GM23338 (cell line): Measurements from ENCODE around the gene KCNAB2. TPM values are rescaled to one million over a fixed set of nuclear protein-coding genes. Genes with fewer than 3 reads are reported as not detected.
"Not testable (repeated sequence)": the region's sequence is repeated elsewhere in the genome, so short reads cannot be mapped to it uniquely, and the experiment has no call there.

ENCODE experiments used
- ATAC-seq: fragments of 200-7000 bp; cut with Tn5 transposase; 3 replicates; pipeline ENCODE4 v1.9.1; 2020
- DNase-seq: peaks from one replicate; pipeline ENCODE4 v3.0.0-alpha.2; 2015; ENCODE audit warnings: low spot score
- H2AFZ ChIP-seq: fragments of 200-600 bp; sonication (generic); 2 replicates; pipeline ENCODE4 v1.8.0; 2016; ENCODE audit warnings: antibody characterized with exemption, mild to moderate bottlenecking, moderate library complexity
- H3F3A ChIP-seq: fragments of 200-600 bp; sonication (generic); replicated peaks from 2 replicates; pipeline ENCODE4 v1.8.0; 2017; ENCODE audit warnings: antibody characterized with exemption, mixed run types, low read depth
- H3K27ac ChIP-seq: fragments of 200-600 bp; sonication (generic); 2 replicates; pipeline ENCODE4 v1.6.1; 2016; ENCODE audit warnings: low read depth
- H3K27me3 ChIP-seq: fragments of 200-600 bp; sonication (generic); 2 replicates; pipeline ENCODE4 v1.8.0; 2016; ENCODE audit warnings: mild to moderate bottlenecking, mixed run types, moderate library complexity; ENCODE audit not compliant: insufficient read depth
- H3K36me3 ChIP-seq: fragments of 200-600 bp; sonication (generic); 2 replicates; pipeline ENCODE4 v1.8.0; 2016; ENCODE audit warnings: mild to moderate bottlenecking; ENCODE audit not compliant: insufficient read depth
- H3K4me1 ChIP-seq: fragments of 200-600 bp; sonication (generic); 2 replicates; pipeline ENCODE4 v1.8.0; 2016; ENCODE audit warnings: mild to moderate bottlenecking, moderate library complexity; ENCODE audit not compliant: insufficient read depth
- H3K4me2 ChIP-seq: fragments of 200-600 bp; sonication (generic); 2 replicates; pipeline ENCODE4 v1.7.1; 2017; ENCODE audit warnings: mixed run types
- H3K4me3 ChIP-seq: fragments of 200-600 bp; sonication (generic); 2 replicates; pipeline ENCODE4 v1.6.1; 2016; ENCODE audit warnings: mixed run types
- H3K79me2 ChIP-seq: fragments of 200-600 bp; sonication (generic); replicated peaks from 2 replicates; pipeline ENCODE4 v1.8.0; 2017; ENCODE audit warnings: mild to moderate bottlenecking; ENCODE audit not compliant: insufficient read depth
- H3K9me2 ChIP-seq: fragments of 200-600 bp; sonication (generic); 2 replicates; pipeline ENCODE4 v1.8.0; 2017; ENCODE audit not compliant: insufficient read depth
- H4K20me1 ChIP-seq: fragments of 200-600 bp; sonication (generic); replicated peaks from 2 replicates; pipeline ENCODE4 v1.8.0; 2017; ENCODE audit warnings: mild to moderate bottlenecking; ENCODE audit not compliant: insufficient read depth
- H3K27ac Mint-ChIP-seq: 2 replicates; pipeline ENCODE4 v1.8.0; 2020; ENCODE audit warnings: inconsistent platforms, mild to moderate bottlenecking, moderate library complexity, mixed read lengths
- H3K27me3 Mint-ChIP-seq: 3 replicates; pipeline ENCODE4 v1.8.0; 2022; ENCODE audit warnings: low read depth, mild to moderate bottlenecking, moderate library complexity, mixed read lengths, inconsistent platforms; ENCODE audit not compliant: insufficient read depth, poor library complexity
- H3K36me3 Mint-ChIP-seq: 3 replicates; pipeline ENCODE4 v1.8.0; 2021; ENCODE audit warnings: low read depth, mild to moderate bottlenecking, inconsistent platforms, moderate library complexity, mixed read lengths
- H3K4me1 Mint-ChIP-seq: 3 replicates; pipeline ENCODE4 v1.8.0; 2020; ENCODE audit warnings: mild to moderate bottlenecking, inconsistent platforms, mixed read lengths
- H3K4me3 Mint-ChIP-seq: 3 replicates; pipeline ENCODE4 v1.8.0; 2021; ENCODE audit warnings: moderate library complexity, mild to moderate bottlenecking, inconsistent platforms, mixed read lengths
- H3K9me3 Mint-ChIP-seq: 3 replicates; pipeline ENCODE4 v1.8.0; 2020; ENCODE audit warnings: moderate library complexity, mild to moderate bottlenecking, inconsistent platforms, mixed read lengths
- CREB1 ChIP-seq: fragments of 250-450 bp; sonication (Bioruptor Pico); IDR thresholded peaks from 2 replicates; pipeline ENCODE4 v1.5.0; 2020; ENCODE audit warnings: low read depth, mild to moderate bottlenecking, moderate library complexity
- CTCF ChIP-seq, 2 experiments: fragments of 200-600 bp in 1 of 2; sonication (generic) in 1 of 2; conservative IDR thresholded peaks; 2 replicates each; pipeline versions ENCODE4 v1.5.1 to v1.6.1; 2016 to 2017; ENCODE audit warnings: antibody characterized with exemption in 2 of 2, low read depth in 2 of 2, mild to moderate bottlenecking in 2 of 2, moderate library complexity in 1 of 2
- POLR2AphosphoS5 ChIP-seq: IDR thresholded peaks from 2 replicates; pipeline ENCODE4 v1.6.1; 2016; ENCODE audit warnings: antibody characterized with exemption, low read depth
- STAT1 ChIP-seq: IDR thresholded peaks from one replicate; pipeline ENCODE4 v1.6.1; 2016; ENCODE audit warnings: antibody characterized with exemption; ENCODE audit not compliant: unreplicated experiment
- ZNF114 ChIP-seq: fragments of 250-450 bp; sonication (Bioruptor Pico); IDR thresholded peaks from 2 replicates; pipeline ENCODE4 v1.5.0; 2020; ENCODE audit warnings: mild to moderate bottlenecking, moderate library complexity
- polyA plus RNA-seq: library from polyadenylated mRNA; unstranded; fragments of >200 nt; fragmentation: Nextera tagmentation; extraction: Ambion mirVana; gene quantifications from 2 replicates; pipeline ENCODE4 v1.2.1, GENCODE V29; 2016
- total RNA-seq: library from RNA; depleted of rRNA; stranded (reverse); fragments of >200 nt; shearing (Covaris generic); gene quantifications from 2 replicates; pipeline ENCODE4 v1.2.3, GENCODE V29; 2014
- TF ChIP-seq, protein P1 (sequence below): fragments of 250-450 bp; sonication (Bioruptor Pico); IDR thresholded peaks from 2 replicates; pipeline ENCODE4 v1.5.0; 2020; ENCODE audit warnings: mild to moderate bottlenecking, moderate library complexity

Gene KCNAB2
- total and polyA plus RNA-seq, 2 experiments from 2014 or later, result 3.0 to 3.7 TPM

DNA sequence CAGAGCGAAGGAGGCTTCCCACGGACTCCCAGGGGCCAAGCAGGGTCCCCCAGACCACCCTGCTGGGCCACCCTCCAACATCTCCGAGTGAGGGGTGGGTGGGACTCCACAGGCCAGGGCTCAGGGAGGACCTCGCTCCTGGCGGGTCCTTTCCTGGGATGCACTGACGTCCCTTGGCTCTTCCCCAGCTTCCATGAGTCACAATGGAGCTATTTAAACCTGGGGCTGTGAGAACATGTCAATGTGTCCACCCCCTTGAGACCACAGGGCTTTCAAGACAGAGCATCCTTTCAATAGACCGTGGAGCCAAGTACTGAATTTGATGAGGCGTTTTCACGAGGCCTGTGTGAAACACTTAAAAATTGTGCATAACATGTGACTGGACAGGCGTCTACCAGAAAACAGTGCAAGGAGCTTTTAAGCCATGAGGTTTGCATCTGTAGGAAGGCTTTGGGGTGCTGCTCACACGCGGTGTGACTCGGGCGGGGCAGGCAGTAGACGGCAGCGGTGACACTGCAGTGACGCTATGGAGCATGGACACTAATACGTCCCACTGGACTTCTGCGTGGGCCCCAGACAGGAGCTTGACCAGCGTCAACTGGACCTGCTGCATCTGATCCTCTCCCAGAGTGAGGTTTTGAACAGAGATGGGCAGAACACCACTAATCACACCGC lies 29.4 kb upstream of the KCNAB2 start:
- DNase-seq, result no peak
- no peaks in the 10 kb centered on the region for H3K79me2 ChIP-seq
- no peak overlapping the region for H3K4me3 Mint-ChIP-seq
- H3K36me3 Mint-ChIP-seq, result no peaks in the 10 kb centered on the region
- H3K4me3 ChIP-seq, result no peak overlapping the region
- ATAC-seq, result no peak
- no peak overlapping the region for H3K27ac Mint-ChIP-seq
- no peak overlapping the region for H3K4me2 ChIP-seq
- H4K20me1 ChIP-seq, result no peaks in the 10 kb centered on the region
- H2AFZ ChIP-seq, result no peak overlapping the region
- no peaks in the 10 kb centered on the region for H3K36me3 ChIP-seq
- peaks cover 2% of the 10 kb centered on the region for H3K27me3 Mint-ChIP-seq
- H3K4me1 Mint-ChIP-seq, result no peaks in the 10 kb centered on the region
- no peaks in the 10 kb centered on the region; the same call in 2 of the 3 replicates for H3K9me3 Mint-ChIP-seq
- H3K27me3 ChIP-seq, result no peaks in the 10 kb centered on the region
- H3K27ac ChIP-seq, result no peak overlapping the region
- no peaks in the 10 kb centered on the region for H3K4me1 ChIP-seq
- no peaks in the 10 kb centered on the region for H3F3A ChIP-seq
- TF ChIP-seq CTCF (conservative IDR thresholded peaks at IDR 0.05; ENCODE audit: low read depth in 2 of 2) (no peak), CREB1 (CRISPR knock-in tag) (no peak), ZNF114 (CRISPR knock-in tag) (no peak)
- no peaks in the 10 kb centered on the region for H3K9me2 ChIP-seq

- H3K9me3 Mint-ChIP-seq, result not testable (repeated sequence)
Observed at GRCh38 chr1:6017654-6018053, 28.0 kb upstream of the KCNAB2 start.

DNA sequence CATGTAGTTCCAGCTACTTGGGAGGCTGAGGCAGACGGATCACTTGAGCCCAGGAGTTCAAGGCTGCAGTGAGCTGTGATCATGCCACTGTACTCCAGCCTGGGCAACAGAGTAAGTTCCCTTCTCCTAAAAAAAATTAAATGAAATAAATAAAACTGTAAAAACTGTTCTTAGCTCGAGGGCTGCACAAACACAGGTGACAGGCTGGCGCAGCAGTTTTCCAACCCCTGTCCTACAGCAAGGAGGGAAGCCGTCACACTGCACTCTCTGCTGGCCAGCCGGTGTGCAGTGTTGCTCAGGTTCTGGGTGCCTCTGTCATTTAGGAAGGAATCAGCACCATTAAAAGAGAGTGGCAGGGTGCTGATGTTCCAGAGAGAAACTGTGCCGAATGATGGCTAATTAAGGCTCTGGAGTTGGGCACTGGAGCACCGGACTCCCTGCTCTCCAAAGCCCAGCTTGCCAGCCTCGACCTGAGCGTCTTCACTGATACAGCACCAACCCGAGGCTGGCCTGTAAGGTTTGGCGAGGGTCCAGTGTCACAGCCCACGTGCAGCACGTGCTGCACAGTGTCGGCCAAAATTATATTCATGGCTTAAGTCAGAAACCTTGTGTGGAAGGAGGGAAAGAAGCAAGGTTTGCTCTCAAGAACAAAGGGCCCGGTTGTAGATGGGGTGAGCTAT lies 26.4 kb upstream of the KCNAB2 start:
- Mint-ChIP-seq H3K4me3 (no peak overlapping the region), H3K4me1 (no peaks in the 10 kb centered on the region), H3K27me3 (peaks cover 5% of the 10 kb centered on the region), H3K9me3 (no peaks in the 10 kb centered on the region; the same call in 2 of the 3 replicates), H3K36me3 (no peaks in the 10 kb centered on the region), H3K27ac (no peak overlapping the region)
- Histone ChIP-seq H3K4me1 (no peaks in the 10 kb centered on the region), H3K9me2 (no peaks in the 10 kb centered on the region), H3K4me2 (no peak overlapping the region), H3K79me2 (no peaks in the 10 kb centered on the region), H3K27ac (no peak overlapping the region), H3F3A (no peaks in the 10 kb centered on the region), H2AFZ (no peak overlapping the region), H4K20me1 (no peaks in the 10 kb centered on the region), H3K27me3 (no peaks in the 10 kb centered on the region), H3K36me3 (no peaks in the 10 kb centered on the region), H3K4me3 (no peak overlapping the region)
- no peak for DNase-seq
- TF ChIP-seq POLR2AphosphoS5 (no peak), STAT1 (no peak)
- TF ChIP-seq, protein P1, sequence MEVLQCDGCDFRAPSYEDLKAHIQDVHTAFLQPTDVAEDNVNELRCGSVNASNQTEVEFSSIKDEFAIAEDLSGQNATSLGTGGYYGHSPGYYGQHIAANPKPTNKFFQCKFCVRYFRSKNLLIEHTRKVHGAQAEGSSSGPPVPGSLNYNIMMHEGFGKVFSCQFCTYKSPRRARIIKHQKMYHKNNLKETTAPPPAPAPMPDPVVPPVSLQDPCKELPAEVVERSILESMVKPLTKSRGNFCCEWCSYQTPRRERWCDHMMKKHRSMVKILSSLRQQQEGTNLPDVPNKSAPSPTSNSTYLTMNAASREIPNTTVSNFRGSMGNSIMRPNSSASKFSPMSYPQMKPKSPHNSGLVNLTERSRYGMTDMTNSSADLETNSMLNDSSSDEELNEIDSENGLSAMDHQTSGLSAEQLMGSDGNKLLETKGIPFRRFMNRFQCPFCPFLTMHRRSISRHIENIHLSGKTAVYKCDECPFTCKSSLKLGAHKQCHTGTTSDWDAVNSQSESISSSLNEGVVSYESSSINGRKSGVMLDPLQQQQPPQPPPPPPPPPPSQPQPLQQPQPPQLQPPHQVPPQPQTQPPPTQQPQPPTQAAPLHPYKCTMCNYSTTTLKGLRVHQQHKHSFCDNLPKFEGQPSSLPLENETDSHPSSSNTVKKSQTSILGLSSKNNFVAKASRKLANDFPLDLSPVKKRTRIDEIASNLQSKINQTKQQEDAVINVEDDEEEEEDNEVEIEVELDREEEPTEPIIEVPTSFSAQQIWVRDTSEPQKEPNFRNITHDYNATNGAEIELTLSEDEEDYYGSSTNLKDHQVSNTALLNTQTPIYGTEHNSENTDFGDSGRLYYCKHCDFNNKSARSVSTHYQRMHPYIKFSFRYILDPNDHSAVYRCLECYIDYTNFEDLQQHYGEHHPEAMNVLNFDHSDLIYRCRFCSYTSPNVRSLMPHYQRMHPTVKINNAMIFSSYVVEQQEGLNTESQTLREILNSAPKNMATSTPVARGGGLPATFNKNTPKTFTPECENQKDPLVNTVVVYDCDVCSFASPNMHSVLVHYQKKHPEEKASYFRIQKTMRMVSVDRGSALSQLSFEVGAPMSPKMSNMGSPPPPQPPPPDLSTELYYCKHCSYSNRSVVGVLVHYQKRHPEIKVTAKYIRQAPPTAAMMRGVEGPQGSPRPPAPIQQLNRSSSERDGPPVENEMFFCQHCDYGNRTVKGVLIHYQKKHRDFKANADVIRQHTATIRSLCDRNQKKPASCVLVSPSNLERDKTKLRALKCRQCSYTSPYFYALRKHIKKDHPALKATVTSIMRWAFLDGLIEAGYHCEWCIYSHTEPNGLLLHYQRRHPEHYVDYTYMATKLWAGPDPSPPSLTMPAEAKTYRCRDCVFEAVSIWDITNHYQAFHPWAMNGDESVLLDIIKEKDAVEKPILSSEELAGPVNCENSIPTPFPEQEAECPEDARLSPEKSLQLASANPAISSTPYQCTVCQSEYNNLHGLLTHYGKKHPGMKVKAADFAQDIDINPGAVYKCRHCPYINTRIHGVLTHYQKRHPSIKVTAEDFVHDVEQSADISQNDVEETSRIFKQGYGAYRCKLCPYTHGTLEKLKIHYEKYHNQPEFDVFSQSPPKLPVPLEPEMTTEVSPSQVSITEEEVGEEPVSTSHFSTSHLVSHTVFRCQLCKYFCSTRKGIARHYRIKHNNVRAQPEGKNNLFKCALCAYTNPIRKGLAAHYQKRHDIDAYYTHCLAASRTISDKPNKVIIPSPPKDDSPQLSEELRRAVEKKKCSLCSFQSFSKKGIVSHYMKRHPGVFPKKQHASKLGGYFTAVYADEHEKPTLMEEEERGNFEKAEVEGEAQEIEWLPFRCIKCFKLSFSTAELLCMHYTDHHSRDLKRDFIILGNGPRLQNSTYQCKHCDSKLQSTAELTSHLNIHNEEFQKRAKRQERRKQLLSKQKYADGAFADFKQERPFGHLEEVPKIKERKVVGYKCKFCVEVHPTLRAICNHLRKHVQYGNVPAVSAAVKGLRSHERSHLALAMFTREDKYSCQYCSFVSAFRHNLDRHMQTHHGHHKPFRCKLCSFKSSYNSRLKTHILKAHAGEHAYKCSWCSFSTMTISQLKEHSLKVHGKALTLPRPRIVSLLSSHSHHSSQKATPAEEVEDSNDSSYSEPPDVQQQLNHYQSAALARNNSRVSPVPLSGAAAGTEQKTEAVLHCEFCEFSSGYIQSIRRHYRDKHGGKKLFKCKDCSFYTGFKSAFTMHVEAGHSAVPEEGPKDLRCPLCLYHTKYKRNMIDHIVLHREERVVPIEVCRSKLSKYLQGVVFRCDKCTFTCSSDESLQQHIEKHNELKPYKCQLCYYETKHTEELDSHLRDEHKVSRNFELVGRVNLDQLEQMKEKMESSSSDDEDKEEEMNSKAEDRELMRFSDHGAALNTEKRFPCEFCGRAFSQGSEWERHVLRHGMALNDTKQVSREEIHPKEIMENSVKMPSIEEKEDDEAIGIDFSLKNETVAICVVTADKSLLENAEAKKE (CRISPR knock-in tag), result no peak
- no peak for ATAC-seq

More at GRCh38 chr1:6017654-6018053, 28.0 kb upstream of the KCNAB2 start:
- not testable (repeated sequence) for H3K27ac ChIP-seq, DNase-seq, H3K4me1 Mint-ChIP-seq, H3F3A ChIP-seq, H3K79me2 ChIP-seq, H3K4me3 Mint-ChIP-seq, H3K4me2 ChIP-seq, H3K4me1 ChIP-seq, H3K9me2 ChIP-seq, H2AFZ ChIP-seq, ATAC-seq, H3K27me3 Mint-ChIP-seq, H3K36me3 Mint-ChIP-seq, H4K20me1 ChIP-seq, H3K4me3 ChIP-seq, H3K27ac Mint-ChIP-seq, H3K27me3 ChIP-seq, H3K36me3 ChIP-seq
